ENCODE measurements around the gene LPIN2. TPM values are rescaled to one million over a fixed set of nuclear protein-coding genes. Genes with fewer than 3 reads are reported as not detected.

Gene LPIN2
- total RNA-seq, 1 experiment from 2014 or later: 25.3 TPM

- H3K27ac Mint-ChIP-seq (ENCODE audit: unreplicated experiment): no peak overlapping the region
- peaks cover 4% of the 10 kb centered on the region for H3K36me3 Mint-ChIP-seq (ENCODE audit: insufficient read depth, unreplicated experiment)
- no peak overlapping the region for H3K4me3 Mint-ChIP-seq (ENCODE audit: unreplicated experiment)
- Histone ChIP-seq H3K4me3 (ENCODE audit: low read depth, low read length) (no peak overlapping the region), H3K4me1 (peaks cover 10% of the 10 kb centered on the region; the same call in 1 of the 2 replicates), H3K27me3 (replicated peaks; ENCODE audit: control insufficient read depth, insufficient read depth, low read length) (no peaks in the 10 kb centered on the region), H3K36me3 (ENCODE audit: control insufficient read depth, insufficient read depth, low read length) (no peaks in the 10 kb centered on the region), H3K9me3 (no peaks in the 10 kb centered on the region; the same call in 1 of the 2 replicates)
- TF ChIP-seq, protein P1, sequence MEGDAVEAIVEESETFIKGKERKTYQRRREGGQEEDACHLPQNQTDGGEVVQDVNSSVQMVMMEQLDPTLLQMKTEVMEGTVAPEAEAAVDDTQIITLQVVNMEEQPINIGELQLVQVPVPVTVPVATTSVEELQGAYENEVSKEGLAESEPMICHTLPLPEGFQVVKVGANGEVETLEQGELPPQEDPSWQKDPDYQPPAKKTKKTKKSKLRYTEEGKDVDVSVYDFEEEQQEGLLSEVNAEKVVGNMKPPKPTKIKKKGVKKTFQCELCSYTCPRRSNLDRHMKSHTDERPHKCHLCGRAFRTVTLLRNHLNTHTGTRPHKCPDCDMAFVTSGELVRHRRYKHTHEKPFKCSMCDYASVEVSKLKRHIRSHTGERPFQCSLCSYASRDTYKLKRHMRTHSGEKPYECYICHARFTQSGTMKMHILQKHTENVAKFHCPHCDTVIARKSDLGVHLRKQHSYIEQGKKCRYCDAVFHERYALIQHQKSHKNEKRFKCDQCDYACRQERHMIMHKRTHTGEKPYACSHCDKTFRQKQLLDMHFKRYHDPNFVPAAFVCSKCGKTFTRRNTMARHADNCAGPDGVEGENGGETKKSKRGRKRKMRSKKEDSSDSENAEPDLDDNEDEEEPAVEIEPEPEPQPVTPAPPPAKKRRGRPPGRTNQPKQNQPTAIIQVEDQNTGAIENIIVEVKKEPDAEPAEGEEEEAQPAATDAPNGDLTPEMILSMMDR (IDR thresholded peaks at IDR 0.05; ENCODE audit: insufficient read depth in 1 of 2, low read depth in 1 of 2, low read length in 1 of 2, severe bottlenecking in 1 of 2, unreplicated experiment in 1 of 2): no peak
- no peak for DNase-seq
- intact Hi-C loops (cut with micrococcal nuclease; ENCODE audit: unreplicated experiment): loop anchor here (2.0 kb wide), 1 partner anchor 27 kb away; no protein-coding TSS in a partner anchor
- no peaks in the 10 kb centered on the region for H3K27me3 Mint-ChIP-seq (ENCODE audit: insufficient read depth, unreplicated experiment)
- POLR2A ChIA-PET: no interaction called here
- CTCF ChIA-PET: no interaction called here
- no peaks in the 10 kb centered on the region for H3K9me3 Mint-ChIP-seq (ENCODE audit: unreplicated experiment)
- no TSS peak for BruUV-seq (replicated peaks)
- peaks cover 15% of the 10 kb centered on the region for H3K4me1 Mint-ChIP-seq (ENCODE audit: low read depth, unreplicated experiment)
Observed at GRCh38 chr18:3036108-3036507, 23.2 kb upstream of the LPIN2 start.

- peaks cover 10% of the 10 kb centered on the region; the same call in 1 of the 2 replicates for H3K4me1 ChIP-seq
- ChIA-PET CTCF (no interaction called here), POLR2A (no interaction called here)
- no TSS peak for BruUV-seq (replicated peaks)
- no peak for DNase-seq
- no peaks in the 10 kb centered on the region for H3K9me3 Mint-ChIP-seq (ENCODE audit: unreplicated experiment)
- no peaks in the 10 kb centered on the region; the same call in 1 of the 2 replicates for H3K9me3 ChIP-seq
- no peaks in the 10 kb centered on the region for H3K27me3 ChIP-seq (replicated peaks; ENCODE audit: control insufficient read depth, insufficient read depth, low read length)
- peaks cover 5% of the 10 kb centered on the region for H3K36me3 Mint-ChIP-seq (ENCODE audit: insufficient read depth, unreplicated experiment)
- H3K4me3 ChIP-seq (ENCODE audit: low read depth, low read length): no peak overlapping the region
- no peaks in the 10 kb centered on the region for H3K36me3 ChIP-seq (ENCODE audit: control insufficient read depth, insufficient read depth, low read length)
- H3K4me3 Mint-ChIP-seq (ENCODE audit: unreplicated experiment): no peak overlapping the region
- TF ChIP-seq, protein P1 (IDR thresholded peaks at IDR 0.05; ENCODE audit: insufficient read depth in 1 of 2, low read depth in 1 of 2, low read length in 1 of 2, severe bottlenecking in 1 of 2, unreplicated experiment in 1 of 2): no peak
- no peaks in the 10 kb centered on the region for H3K27me3 Mint-ChIP-seq (ENCODE audit: insufficient read depth, unreplicated experiment)
- intact Hi-C loops (cut with micrococcal nuclease; ENCODE audit: unreplicated experiment): loop anchor here (2.0 kb wide), 1 partner anchor 27 kb away; no protein-coding TSS in a partner anchor
- H3K27ac Mint-ChIP-seq (ENCODE audit: unreplicated experiment): no peak overlapping the region
- H3K4me1 Mint-ChIP-seq (ENCODE audit: low read depth, unreplicated experiment): peaks cover 15% of the 10 kb centered on the region
Observed at GRCh38 chr18:3035635-3036034, 22.7 kb upstream of the LPIN2 start.

DNA sequence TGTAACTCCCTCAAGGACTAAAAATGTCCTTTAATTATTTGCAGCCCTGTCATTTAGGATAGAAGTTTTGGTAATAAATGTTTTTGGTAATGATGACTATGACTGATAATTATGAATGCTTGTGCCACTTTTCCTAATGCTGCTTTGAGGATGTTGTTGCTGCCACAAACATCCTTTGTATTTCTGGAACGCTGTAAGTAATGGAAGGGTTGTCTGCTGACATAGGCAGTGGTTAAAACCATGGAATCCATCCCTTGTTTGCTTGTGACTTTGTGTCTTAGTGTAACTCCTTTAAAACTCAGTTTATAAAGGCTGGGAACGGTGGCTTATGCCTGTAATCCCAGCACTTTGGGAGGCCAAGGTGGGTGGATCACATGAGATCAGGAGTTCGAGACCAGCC, 19.8 kb upstream of the LPIN2 start:
- H3K27me3 Mint-ChIP-seq (ENCODE audit: insufficient read depth, unreplicated experiment): no peaks in the 10 kb centered on the region
- H3K27ac Mint-ChIP-seq (ENCODE audit: unreplicated experiment): no peak overlapping the region
- Histone ChIP-seq H3K27me3 (replicated peaks; ENCODE audit: control insufficient read depth, insufficient read depth, low read length) (no peaks in the 10 kb centered on the region), H3K4me1 (peaks cover 9% of the 10 kb centered on the region), H3K4me3 (ENCODE audit: low read depth, low read length) (no peak overlapping the region), H3K9me3 (no peaks in the 10 kb centered on the region), H3K36me3 (ENCODE audit: control insufficient read depth, insufficient read depth, low read length) (no peaks in the 10 kb centered on the region)
- no peak for DNase-seq
- TF ChIP-seq, protein P1 (IDR thresholded peaks at IDR 0.05; ENCODE audit: insufficient read depth in 1 of 2, low read depth in 1 of 2, low read length in 1 of 2, severe bottlenecking in 1 of 2, unreplicated experiment in 1 of 2): no peak
- POLR2A ChIA-PET: no interaction called here
- CTCF ChIA-PET: interaction anchor here (0.7 kb wide), 1 partner anchor 157 kb away, joined by 4 read pairs; no protein-coding TSS in a partner anchor
- no TSS peak for BruUV-seq (replicated peaks)
- H3K9me3 Mint-ChIP-seq (ENCODE audit: unreplicated experiment): no peaks in the 10 kb centered on the region
- no peak overlapping the region for H3K4me3 Mint-ChIP-seq (ENCODE audit: unreplicated experiment)
- intact Hi-C loops (cut with micrococcal nuclease; ENCODE audit: unreplicated experiment): no loop called here
- H3K4me1 Mint-ChIP-seq (ENCODE audit: low read depth, unreplicated experiment): peaks cover 30% of the 10 kb centered on the region
- peaks cover 5% of the 10 kb centered on the region for H3K36me3 Mint-ChIP-seq (ENCODE audit: insufficient read depth, unreplicated experiment)

All from Caco-2 (cell line).